ENCODE results near the gene MICALL2. TPM values are rescaled to one million over a fixed set of nuclear protein-coding genes. Genes with fewer than 3 reads are reported as not detected.

The MICALL2 gene
- total and polyA plus RNA-seq, 2 donors (not counting 1 experiment from before 2014, with no cell fraction given): 11.7 to 60.1 TPM

GRCh38 chr7:1442355-1443124, 16.7 kb downstream of the MICALL2 start:
- no peaks in the 10 kb centered on the region for H3K79me2 ChIP-seq (ENCODE audit: control insufficient read depth, insufficient read depth, low read length)
- DNase-seq (ENCODE audit: low read depth in 2 of 2): no peak
- H3K4me2 ChIP-seq (ENCODE audit: extremely low read depth, insufficient read depth, low read length): no peak overlapping the region
- H3K9ac ChIP-seq (ENCODE audit: insufficient read depth, low read length): no peak overlapping the region
- H3K4me3 ChIP-seq (replicated peaks in 1 of 4; ENCODE audit: control extremely low read depth in 1 of 4, insufficient read depth in 1 of 4, low read depth in 3 of 4, low read length in 4 of 4): no peak overlapping the region
- no peak overlapping the region for H3K27ac ChIP-seq (ENCODE audit: insufficient read depth, low read length)
- no peak for TF ChIP-seq EZH2 (IDR thresholded peaks at IDR 0.05; ENCODE audit: low read length, missing control alignments)
- TF ChIP-seq CTCF (conservative IDR thresholded peaks at IDR 0.05 in 1 of 2, IDR thresholded peaks at IDR 0.05 in 1 of 2; ENCODE audit: low read depth in 1 of 2, low read length in 2 of 2): no peak
- H4K20me1 ChIP-seq (ENCODE audit: control insufficient read depth, extremely low read depth, insufficient read depth, low read length): no peaks in the 10 kb centered on the region
- no peaks in the 10 kb centered on the region for H3K4me1 ChIP-seq (ENCODE audit: control insufficient read depth, extremely low read depth, insufficient read depth, low read length)
- H3K36me3 ChIP-seq (ENCODE audit: control insufficient read depth, insufficient read depth, low read length): peaks cover 33% of the 10 kb centered on the region
- H3K27me3 ChIP-seq (ENCODE audit: control insufficient read depth, insufficient read depth, low read length): no peaks in the 10 kb centered on the region
- no peaks in the 10 kb centered on the region for H3K9me3 ChIP-seq (ENCODE audit: control insufficient read depth, insufficient read depth, low read depth, low read length)
- H2AFZ ChIP-seq (ENCODE audit: low read length): no peak overlapping the region

GRCh38 chr7:1441615-1442354, 17.5 kb downstream of the MICALL2 start:
- Histone ChIP-seq H3K79me2 (ENCODE audit: control insufficient read depth, insufficient read depth, low read length) (no peaks in the 10 kb centered on the region), H4K20me1 (ENCODE audit: control insufficient read depth, extremely low read depth, insufficient read depth, low read length) (no peaks in the 10 kb centered on the region), H3K9me3 (ENCODE audit: control insufficient read depth, insufficient read depth, low read depth, low read length) (no peaks in the 10 kb centered on the region), H3K4me3 (replicated peaks in 1 of 4; ENCODE audit: control extremely low read depth in 1 of 4, insufficient read depth in 1 of 4, low read depth in 3 of 4, low read length in 4 of 4) (no peak overlapping the region), H3K4me1 (ENCODE audit: control insufficient read depth, extremely low read depth, insufficient read depth, low read length) (no peaks in the 10 kb centered on the region), H3K36me3 (ENCODE audit: control insufficient read depth, insufficient read depth, low read length) (peaks cover 38% of the 10 kb centered on the region), H2AFZ (ENCODE audit: low read length) (no peak overlapping the region), H3K4me2 (ENCODE audit: extremely low read depth, insufficient read depth, low read length) (no peak overlapping the region), H3K27me3 (ENCODE audit: control insufficient read depth, insufficient read depth, low read length) (no peaks in the 10 kb centered on the region), H3K27ac (ENCODE audit: insufficient read depth, low read length) (no peak overlapping the region), H3K9ac (ENCODE audit: insufficient read depth, low read length) (no peak overlapping the region)
- DNase-seq (ENCODE audit: low read depth in 2 of 2): no peak
- TF ChIP-seq CTCF (conservative IDR thresholded peaks at IDR 0.05 in 1 of 2, IDR thresholded peaks at IDR 0.05 in 1 of 2; ENCODE audit: low read depth in 1 of 2, low read length in 2 of 2): no peak

- no peak overlapping the region for H3K27ac ChIP-seq (ENCODE audit: insufficient read depth, low read length)
- H3K27me3 ChIP-seq (ENCODE audit: control insufficient read depth, insufficient read depth, low read length): no peaks in the 10 kb centered on the region
- no peak overlapping the region for H3K4me3 ChIP-seq (replicated peaks in 1 of 4; ENCODE audit: control extremely low read depth in 1 of 4, insufficient read depth in 1 of 4, low read depth in 3 of 4, low read length in 4 of 4)
- DNase-seq (ENCODE audit: low read depth in 2 of 2): no peak
- no peak overlapping the region for H2AFZ ChIP-seq (ENCODE audit: low read length)
- H4K20me1 ChIP-seq (ENCODE audit: control insufficient read depth, extremely low read depth, insufficient read depth, low read length): no peaks in the 10 kb centered on the region
- no peak overlapping the region for H3K9ac ChIP-seq (ENCODE audit: insufficient read depth, low read length)
- no peak overlapping the region for H3K4me2 ChIP-seq (ENCODE audit: extremely low read depth, insufficient read depth, low read length)
- no peaks in the 10 kb centered on the region for H3K79me2 ChIP-seq (ENCODE audit: control insufficient read depth, insufficient read depth, low read length)
- TF ChIP-seq CTCF (conservative IDR thresholded peaks at IDR 0.05 in 1 of 2, IDR thresholded peaks at IDR 0.05 in 1 of 2; ENCODE audit: low read depth in 1 of 2, low read length in 2 of 2) (no peak), EZH2 (IDR thresholded peaks at IDR 0.05; ENCODE audit: low read length, missing control alignments) (no peak)
- no peaks in the 10 kb centered on the region for H3K4me1 ChIP-seq (ENCODE audit: control insufficient read depth, extremely low read depth, insufficient read depth, low read length)
- peaks cover 40% of the 10 kb centered on the region for H3K36me3 ChIP-seq (ENCODE audit: control insufficient read depth, insufficient read depth, low read length)
- H3K9me3 ChIP-seq (ENCODE audit: control insufficient read depth, insufficient read depth, low read depth, low read length): no peaks in the 10 kb centered on the region
Measured at GRCh38 chr7:1440620-1441019, 18.6 kb downstream of the MICALL2 start.

Data from fibroblast of lung (primary cell).